C4-2B (cell line): ENCODE measurements around the gene XG.
"Not testable (repeated sequence)": the region's sequence is repeated elsewhere in the genome, so short reads cannot be mapped to it uniquely, and the experiment has no call there.

Experiments used
- H3K27ac ChIP-seq: fragments of 450-650 bp; 2 replicates; pipeline ENCODE4 v1.5.1; 2017
- ZFX ChIP-seq: fragments of 450-650 bp; IDR thresholded peaks from 2 replicates; pipeline ENCODE4 v1.6.1; 2017
- TF ChIP-seq, protein P1 (sequence below): fragments of 450-650 bp; conservative IDR thresholded peaks from 2 replicates; pipeline ENCODE4 v1.5.1; 2017; ENCODE audit warnings: mild to moderate bottlenecking

Gene XG

GRCh38 chrX:2785538-2785937 lies 33.7 kb downstream of the XG start:
- TF ChIP-seq ZFX: no peak
- TF ChIP-seq, protein P1, sequence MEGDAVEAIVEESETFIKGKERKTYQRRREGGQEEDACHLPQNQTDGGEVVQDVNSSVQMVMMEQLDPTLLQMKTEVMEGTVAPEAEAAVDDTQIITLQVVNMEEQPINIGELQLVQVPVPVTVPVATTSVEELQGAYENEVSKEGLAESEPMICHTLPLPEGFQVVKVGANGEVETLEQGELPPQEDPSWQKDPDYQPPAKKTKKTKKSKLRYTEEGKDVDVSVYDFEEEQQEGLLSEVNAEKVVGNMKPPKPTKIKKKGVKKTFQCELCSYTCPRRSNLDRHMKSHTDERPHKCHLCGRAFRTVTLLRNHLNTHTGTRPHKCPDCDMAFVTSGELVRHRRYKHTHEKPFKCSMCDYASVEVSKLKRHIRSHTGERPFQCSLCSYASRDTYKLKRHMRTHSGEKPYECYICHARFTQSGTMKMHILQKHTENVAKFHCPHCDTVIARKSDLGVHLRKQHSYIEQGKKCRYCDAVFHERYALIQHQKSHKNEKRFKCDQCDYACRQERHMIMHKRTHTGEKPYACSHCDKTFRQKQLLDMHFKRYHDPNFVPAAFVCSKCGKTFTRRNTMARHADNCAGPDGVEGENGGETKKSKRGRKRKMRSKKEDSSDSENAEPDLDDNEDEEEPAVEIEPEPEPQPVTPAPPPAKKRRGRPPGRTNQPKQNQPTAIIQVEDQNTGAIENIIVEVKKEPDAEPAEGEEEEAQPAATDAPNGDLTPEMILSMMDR: no peak
- H3K27ac ChIP-seq: no peak overlapping the region

- H3K27ac ChIP-seq: no peak overlapping the region
- TF ChIP-seq ZFX: no peak
- TF ChIP-seq, protein P1: no peak
Measured at GRCh38 chrX:2788980-2789379, 37.1 kb downstream of the XG start.

- no peak for TF ChIP-seq ZFX
- TF ChIP-seq, protein P1: no peak
- H3K27ac ChIP-seq: no peak overlapping the region
Measured at GRCh38 chrX:2789569-2789968, 37.7 kb downstream of the XG start.

- H3K27ac ChIP-seq: no peak overlapping the region
- no peak for TF ChIP-seq ZFX
- TF ChIP-seq, protein P1: no peak
Measured at GRCh38 chrX:2793752-2794151, 41.9 kb downstream of the XG start.

DNA sequence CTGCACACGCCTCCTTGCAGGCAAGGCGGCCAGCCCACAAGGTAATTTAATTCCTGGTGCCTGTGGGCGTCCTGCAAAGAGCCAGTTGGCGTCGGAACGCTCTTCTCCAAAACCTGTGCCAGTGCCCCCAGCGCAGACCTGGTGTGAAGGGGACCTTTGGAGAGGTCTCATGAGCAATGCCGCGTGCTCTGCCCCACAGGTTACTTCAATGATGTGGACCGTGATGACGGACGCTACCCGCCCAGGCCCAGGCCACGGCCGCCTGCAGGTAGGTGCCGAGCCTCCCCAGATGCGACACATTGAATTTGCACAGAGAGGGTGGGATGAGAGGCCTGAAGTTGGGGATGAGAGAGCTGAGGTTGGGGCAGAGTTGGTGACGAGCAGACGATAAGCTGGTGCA lies 42.5 kb downstream of the XG start:
- H3K27ac ChIP-seq: no peak overlapping the region
- no peak for TF ChIP-seq ZFX
- TF ChIP-seq, protein P1: no peak

GRCh38 chrX:2796808-2797207 lies 45.0 kb downstream of the XG start:
- not testable (repeated sequence) for H3K27ac ChIP-seq

- H3K27ac ChIP-seq: no peak overlapping the region
- TF ChIP-seq, protein P1: no peak
- TF ChIP-seq ZFX: no peak
Measured at GRCh38 chrX:2799369-2799768, 47.5 kb downstream of the XG start.

DNA sequence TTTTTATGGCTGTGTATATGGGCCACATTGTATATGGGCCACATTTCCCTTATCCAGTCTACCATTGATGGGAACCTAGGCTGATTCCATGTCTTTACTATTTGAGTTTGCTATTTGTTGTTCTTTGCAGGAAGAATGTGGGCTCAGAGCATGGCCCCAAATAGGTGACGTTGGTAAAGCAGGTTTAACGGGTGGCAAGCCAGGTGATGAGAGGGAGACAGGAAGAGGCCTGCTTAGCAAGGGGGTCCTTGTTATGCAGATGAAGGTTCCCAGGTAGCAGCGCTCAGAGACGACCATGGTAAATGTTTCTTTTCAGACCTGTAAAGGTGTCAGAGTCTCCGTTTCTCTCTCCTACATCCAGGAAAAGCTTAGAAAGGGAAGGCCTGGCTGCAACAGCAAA lies 48.1 kb downstream of the XG start:
- H3K27ac ChIP-seq: not testable (repeated sequence)

DNA sequence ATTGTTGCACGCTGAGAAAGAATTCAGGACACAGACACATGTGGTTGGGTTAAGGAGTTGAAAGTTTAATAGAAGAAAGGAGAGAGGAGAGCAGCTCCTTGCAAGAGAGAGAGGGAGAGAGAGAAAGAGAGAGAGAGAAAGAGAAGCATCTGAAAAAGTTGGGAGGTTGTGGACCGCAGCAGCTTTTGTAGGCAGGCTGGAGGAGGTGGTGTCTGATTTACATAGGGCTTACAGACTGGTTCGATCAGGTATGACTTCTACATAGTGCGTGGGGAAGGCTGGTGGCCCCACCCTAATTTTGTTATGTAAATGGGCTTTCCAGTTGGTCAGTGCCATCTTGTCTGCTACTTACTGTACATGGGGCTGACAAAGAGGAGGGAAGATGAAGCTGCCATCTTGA lies 49.4 kb downstream of the XG start:
- no peak for TF ChIP-seq ZFX
- TF ChIP-seq, protein P1: no peak
- no peak overlapping the region for H3K27ac ChIP-seq

- not testable (repeated sequence) for H3K27ac ChIP-seq
Measured at GRCh38 chrX:2802376-2803090, 50.7 kb downstream of the XG start.

DNA sequence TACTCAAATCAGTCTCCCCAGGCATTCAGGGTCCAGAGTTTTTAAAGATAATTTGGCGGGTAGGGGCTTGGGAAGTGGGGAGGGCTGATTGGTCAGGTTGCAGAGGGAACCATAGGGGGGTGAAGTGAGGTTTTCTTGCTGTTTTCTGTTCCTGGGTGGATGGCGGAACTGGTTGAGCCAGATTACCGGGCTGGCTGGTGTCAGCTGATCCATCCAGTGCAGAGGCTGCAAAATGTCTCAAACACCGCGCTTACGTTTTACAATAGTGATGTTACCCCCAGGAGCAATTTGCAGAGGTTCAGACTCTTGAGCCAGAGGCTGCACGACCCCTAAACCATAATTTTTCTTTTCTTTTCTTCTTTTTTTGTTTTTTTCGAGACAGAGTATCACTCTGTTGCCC lies 51.6 kb downstream of the XG start:
- not testable (repeated sequence) for H3K27ac ChIP-seq

DNA sequence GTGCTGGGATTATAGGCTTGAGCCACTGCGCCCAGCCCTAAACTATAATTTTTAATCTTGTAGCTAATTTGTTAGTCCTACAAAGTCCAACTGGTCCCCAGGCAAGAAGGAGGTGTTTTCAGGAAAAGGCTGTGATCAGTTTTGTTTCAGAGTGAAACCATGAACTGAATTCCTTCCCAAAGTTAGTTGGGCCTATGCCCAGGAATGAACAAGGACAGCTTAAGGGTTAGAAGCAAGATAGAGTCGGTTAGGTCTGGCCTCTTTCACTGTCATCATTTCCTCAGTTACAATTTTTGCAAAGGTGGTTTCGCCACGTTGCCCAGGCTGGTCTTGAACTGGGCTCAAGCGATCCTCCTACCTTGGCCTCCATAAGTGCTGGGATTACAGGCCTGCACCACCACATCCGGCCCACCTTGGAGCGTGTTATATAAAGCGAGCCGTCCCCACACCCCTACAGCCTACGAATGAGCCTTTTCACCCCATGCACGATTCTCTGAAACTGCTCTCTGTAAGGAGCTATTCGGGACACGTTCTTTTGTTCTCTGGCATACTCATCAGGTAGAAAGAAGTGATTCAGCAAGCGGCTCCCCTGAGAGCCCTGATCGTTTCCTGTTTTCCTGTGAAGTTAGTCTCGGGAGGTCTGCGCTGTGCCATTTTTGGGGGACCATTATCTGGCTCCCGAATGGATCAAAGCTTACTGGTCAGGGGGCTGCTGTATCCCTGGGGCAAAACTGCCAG lies 52.4 kb downstream of the XG start:
- H3K27ac ChIP-seq: not testable (repeated sequence)
